ENCODE measurements around the gene SND1.

The SND1 gene

GRCh38 chr7:127699853-127700252, 47.9 kb downstream of the SND1 start (continued):
- no peak for TF ChIP-seq ZNF645 (tag by site-specific recombination; IDR thresholded peaks at IDR 0.05)
- TF ChIP-seq ZNF473 (tag by site-specific recombination; IDR thresholded peaks at IDR 0.05), result no peak
- TF ChIP-seq SETDB1 (IDR thresholded peaks at IDR 0.05; ENCODE audit: insufficient read length, low read length), result no peak
- no peak for TF ChIP-seq ZNF777 (tag by site-specific recombination; IDR thresholded peaks at IDR 0.05; ENCODE audit: borderline replicate concordance)
- TF ChIP-seq ZNF2 (tag by site-specific recombination; IDR thresholded peaks at IDR 0.05), result no peak
- no peak for TF ChIP-seq INSM2 (tag by site-specific recombination; IDR thresholded peaks at IDR 0.05)
- TF ChIP-seq, protein P1, sequence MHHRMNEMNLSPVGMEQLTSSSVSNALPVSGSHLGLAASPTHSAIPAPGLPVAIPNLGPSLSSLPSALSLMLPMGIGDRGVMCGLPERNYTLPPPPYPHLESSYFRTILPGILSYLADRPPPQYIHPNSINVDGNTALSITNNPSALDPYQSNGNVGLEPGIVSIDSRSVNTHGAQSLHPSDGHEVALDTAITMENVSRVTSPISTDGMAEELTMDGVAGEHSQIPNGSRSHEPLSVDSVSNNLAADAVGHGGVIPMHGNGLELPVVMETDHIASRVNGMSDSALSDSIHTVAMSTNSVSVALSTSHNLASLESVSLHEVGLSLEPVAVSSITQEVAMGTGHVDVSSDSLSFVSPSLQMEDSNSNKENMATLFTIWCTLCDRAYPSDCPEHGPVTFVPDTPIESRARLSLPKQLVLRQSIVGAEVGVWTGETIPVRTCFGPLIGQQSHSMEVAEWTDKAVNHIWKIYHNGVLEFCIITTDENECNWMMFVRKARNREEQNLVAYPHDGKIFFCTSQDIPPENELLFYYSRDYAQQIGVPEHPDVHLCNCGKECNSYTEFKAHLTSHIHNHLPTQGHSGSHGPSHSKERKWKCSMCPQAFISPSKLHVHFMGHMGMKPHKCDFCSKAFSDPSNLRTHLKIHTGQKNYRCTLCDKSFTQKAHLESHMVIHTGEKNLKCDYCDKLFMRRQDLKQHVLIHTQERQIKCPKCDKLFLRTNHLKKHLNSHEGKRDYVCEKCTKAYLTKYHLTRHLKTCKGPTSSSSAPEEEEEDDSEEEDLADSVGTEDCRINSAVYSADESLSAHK (tag by site-specific recombination; IDR thresholded peaks at IDR 0.05), result no peak
- no peak for TF ChIP-seq HOXA7 (CRISPR knock-in tag; IDR thresholded peaks at IDR 0.05; ENCODE audit: borderline replicate concordance)
- no peak for TF ChIP-seq ZNF548 (tag by site-specific recombination; IDR thresholded peaks at IDR 0.05)
- TF ChIP-seq ZNF24 (tag by site-specific recombination; IDR thresholded peaks at IDR 0.05), result no peak
- TF ChIP-seq ZNF660 (tag by site-specific recombination; IDR thresholded peaks at IDR 0.05), result no peak

DNA sequence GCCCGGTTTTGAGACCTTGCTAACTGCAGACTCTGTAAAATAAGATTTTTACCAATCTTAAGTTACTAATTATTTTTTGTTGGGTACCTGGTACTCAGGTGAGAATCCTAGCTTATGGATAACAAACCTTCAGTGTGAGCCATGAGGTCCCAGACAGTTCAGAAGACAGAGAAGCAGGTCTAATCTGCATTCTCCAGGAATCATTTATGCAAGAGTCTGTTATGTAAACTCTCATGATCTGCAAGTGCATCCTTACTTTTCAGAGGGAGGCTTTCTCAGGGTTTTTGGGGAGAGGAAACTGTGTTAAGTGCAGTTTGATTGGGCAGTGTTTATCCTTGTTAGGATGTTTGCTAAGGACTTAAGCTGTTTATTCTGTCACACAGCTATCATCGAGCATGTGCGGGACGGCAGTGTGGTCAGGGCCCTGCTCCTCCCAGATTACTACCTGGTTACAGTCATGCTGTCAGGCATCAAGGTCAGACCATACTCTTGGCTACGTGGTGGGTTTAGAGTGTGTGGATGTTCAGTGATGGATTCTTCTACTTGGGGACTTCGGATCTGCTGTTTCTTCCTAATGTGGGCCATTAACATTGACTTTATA, 50.2 kb downstream of the SND1 start:
- ChIA-PET POLR2A (no interaction called here), CTCF (interaction anchor here (2.8 kb wide), 1 partner anchor 507 kb away, joined by 19 read pairs; no protein-coding TSS in a partner anchor)
- Histone ChIP-seq H3K36me3 (ENCODE audit: control insufficient read depth in 2 of 2, insufficient read depth in 1 of 2, low read length in 2 of 2) (peaks cover 17 to 94% of the 10 kb centered on the region in 2 experiments), H3K4me3 (ENCODE audit: low read depth, low read length) (no peak overlapping the region), H3K4me1 (ENCODE audit: control insufficient read depth, insufficient read depth, low read length) (no peaks in the 10 kb centered on the region), H3K27ac (ENCODE audit: extremely low read depth, low read depth, low read length) (no peak overlapping the region), H3K9me3 (ENCODE audit: control insufficient read depth, insufficient read depth, low read depth, low read length) (no peaks in the 10 kb centered on the region)
- no peak for TF ChIP-seq ZBTB8A (tag by site-specific recombination; IDR thresholded peaks at IDR 0.05)
- no peak for TF ChIP-seq YY2 (tag by site-specific recombination; IDR thresholded peaks at IDR 0.05)
- no peak for TF ChIP-seq ZNF513 (tag by site-specific recombination; IDR thresholded peaks at IDR 0.05)
- no peak for TF ChIP-seq ZNF114 (tag by site-specific recombination; IDR thresholded peaks at IDR 0.05)
- no peak for TF ChIP-seq GLI2 (tag by site-specific recombination; IDR thresholded peaks at IDR 0.05; ENCODE audit: borderline replicate concordance, low read depth)
- TF ChIP-seq, protein P2, sequence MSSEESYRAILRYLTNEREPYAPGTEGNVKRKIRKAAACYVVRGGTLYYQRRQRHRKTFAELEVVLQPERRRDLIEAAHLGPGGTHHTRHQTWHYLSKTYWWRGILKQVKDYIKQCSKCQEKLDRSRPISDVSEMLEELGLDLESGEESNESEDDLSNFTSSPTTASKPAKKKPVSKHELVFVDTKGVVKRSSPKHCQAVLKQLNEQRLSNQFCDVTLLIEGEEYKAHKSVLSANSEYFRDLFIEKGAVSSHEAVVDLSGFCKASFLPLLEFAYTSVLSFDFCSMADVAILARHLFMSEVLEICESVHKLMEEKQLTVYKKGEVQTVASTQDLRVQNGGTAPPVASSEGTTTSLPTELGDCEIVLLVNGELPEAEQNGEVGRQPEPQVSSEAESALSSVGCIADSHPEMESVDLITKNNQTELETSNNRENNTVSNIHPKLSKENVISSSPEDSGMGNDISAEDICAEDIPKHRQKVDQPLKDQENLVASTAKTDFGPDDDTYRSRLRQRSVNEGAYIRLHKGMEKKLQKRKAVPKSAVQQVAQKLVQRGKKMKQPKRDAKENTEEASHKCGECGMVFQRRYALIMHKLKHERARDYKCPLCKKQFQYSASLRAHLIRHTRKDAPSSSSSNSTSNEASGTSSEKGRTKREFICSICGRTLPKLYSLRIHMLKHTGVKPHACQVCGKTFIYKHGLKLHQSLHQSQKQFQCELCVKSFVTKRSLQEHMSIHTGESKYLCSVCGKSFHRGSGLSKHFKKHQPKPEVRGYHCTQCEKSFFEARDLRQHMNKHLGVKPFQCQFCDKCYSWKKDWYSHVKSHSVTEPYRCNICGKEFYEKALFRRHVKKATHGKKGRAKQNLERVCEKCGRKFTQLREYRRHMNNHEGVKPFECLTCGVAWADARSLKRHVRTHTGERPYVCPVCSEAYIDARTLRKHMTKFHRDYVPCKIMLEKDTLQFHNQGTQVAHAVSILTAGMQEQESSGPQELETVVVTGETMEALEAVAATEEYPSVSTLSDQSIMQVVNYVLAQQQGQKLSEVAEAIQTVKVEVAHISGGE (tag by site-specific recombination; conservative IDR thresholded peaks at IDR 0.05; ENCODE audit: low read depth), result no peak
- no peak for TF ChIP-seq SP7 (tag by site-specific recombination; IDR thresholded peaks at IDR 0.05)
- TF ChIP-seq ZNF488 (tag by site-specific recombination; IDR thresholded peaks at IDR 0.05), result no peak
- TF ChIP-seq ZNF366 (tag by site-specific recombination; conservative IDR thresholded peaks at IDR 0.05), result no peak
- TF ChIP-seq ZNF629 (tag by site-specific recombination; IDR thresholded peaks at IDR 0.05), result no peak
- TF ChIP-seq, protein P3, sequence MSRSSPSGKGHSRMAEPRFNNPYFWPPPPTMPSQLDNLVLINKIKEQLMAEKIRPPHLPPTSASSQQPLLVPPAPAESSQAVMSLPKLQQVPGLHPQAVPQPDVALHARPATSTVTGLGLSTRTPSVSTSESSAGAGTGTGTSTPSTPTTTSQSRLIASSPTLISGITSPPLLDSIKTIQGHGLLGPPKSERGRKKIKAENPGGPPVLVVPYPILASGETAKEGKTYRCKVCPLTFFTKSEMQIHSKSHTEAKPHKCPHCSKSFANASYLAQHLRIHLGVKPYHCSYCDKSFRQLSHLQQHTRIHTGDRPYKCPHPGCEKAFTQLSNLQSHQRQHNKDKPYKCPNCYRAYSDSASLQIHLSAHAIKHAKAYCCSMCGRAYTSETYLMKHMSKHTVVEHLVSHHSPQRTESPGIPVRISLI (tag by site-specific recombination; IDR thresholded peaks at IDR 0.05), result no peak
